Neural crest cell (in vitro differentiated cells): ENCODE results near the gene SLC38A3. TPM values are rescaled to one million over a fixed set of nuclear protein-coding genes. Genes with fewer than 3 reads are reported as not detected.

Experiments used
- DNase-seq: peaks from one replicate; pipeline ENCODE4 v3.0.0; 2021; ENCODE audit warnings: low read depth, mixed read lengths, low spot score
- H3K27ac Mint-ChIP-seq: one replicate; pipeline ENCODE4 v1.8.0; 2021; ENCODE audit warnings: mild to moderate bottlenecking, mixed read lengths; ENCODE audit not compliant: unreplicated experiment
- H3K27me3 Mint-ChIP-seq: 2 replicates; pipeline ENCODE4 v1.8.0; 2021; ENCODE audit warnings: low read depth, mild to moderate bottlenecking, mixed read lengths
- H3K36me3 Mint-ChIP-seq: 2 replicates; pipeline ENCODE4 v1.8.0; 2021; ENCODE audit warnings: low read depth, mild to moderate bottlenecking, mixed read lengths
- H3K4me1 Mint-ChIP-seq: 2 replicates; pipeline ENCODE4 v1.8.0; 2021; ENCODE audit warnings: mixed read lengths
- H3K4me3 Mint-ChIP-seq: one replicate; pipeline ENCODE4 v1.8.0; 2021; ENCODE audit warnings: mild to moderate bottlenecking, mixed read lengths
- H3K9me3 Mint-ChIP-seq: 2 replicates; pipeline ENCODE4 v1.8.0; 2021; ENCODE audit warnings: mixed read lengths
- CTCF ChIP-seq: fragments of 200-600 bp; sonication (generic); conservative IDR thresholded peaks from 2 replicates; pipeline ENCODE4 v1.5.0; 2021; ENCODE audit warnings: antibody characterized with exemption, mild to moderate bottlenecking
- total RNA-seq: library from RNA; stranded (reverse); gene quantifications from 2 replicates; pipeline ENCODE4 v1.2.1, GENCODE V29; 2021

The SLC38A3 gene
- total RNA-seq, 1 donor from 2014 or later, result 2.7 TPM

DNA sequence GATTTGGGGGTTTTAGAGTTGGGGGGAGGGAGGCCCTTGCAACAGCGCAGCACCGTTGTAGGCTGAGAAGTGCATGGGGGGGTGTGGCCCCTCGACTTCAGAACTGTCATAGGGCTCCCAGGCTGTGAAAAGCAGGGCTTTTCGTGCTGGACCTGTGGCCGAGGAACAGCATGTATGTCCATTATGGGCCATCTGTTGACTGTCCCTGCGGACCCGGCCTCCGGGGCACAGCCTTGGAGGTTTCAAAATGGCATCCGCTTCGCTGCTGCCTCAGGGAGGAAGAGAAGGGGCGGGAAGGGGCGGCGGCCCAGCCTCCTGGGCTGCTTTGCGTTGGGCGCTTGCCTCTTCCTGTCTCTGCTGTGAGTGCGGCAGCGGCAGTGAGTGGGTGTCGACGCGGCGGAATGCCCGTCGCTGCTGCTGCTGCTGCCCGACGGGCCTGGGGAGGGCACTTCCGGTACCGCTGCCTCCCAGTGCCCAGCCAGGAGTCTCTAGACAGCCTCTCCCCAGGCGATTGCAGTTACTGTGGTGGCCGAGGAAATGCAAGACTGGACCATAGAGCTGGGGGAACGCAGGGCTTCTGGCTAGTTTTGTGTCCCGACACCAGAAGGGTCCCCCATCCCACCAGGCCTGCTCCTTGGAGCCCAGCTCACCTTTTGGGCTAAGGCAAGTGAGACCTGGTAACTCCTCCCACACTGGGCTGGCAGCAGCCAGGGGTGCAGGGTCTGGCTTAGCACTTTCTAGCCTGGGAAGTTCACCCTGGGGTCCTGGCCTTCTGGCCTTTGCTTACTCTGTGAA is 32.9 kb downstream of the SLC38A3 start:
- no peak for TF ChIP-seq CTCF
- Mint-ChIP-seq H3K27ac (peak overlapping the region; percentile 96), H3K4me1 (peaks cover 74% of the 10 kb centered on the region), H3K9me3 (no peaks in the 10 kb centered on the region), H3K27me3 (peaks cover 3% of the 10 kb centered on the region), H3K36me3 (no peaks in the 10 kb centered on the region), H3K4me3 (peak overlapping the region; percentile 98)
- DNase-seq, result peak; percentile 49

GRCh38 chr3:50238549-50239026 is 33.5 kb downstream of the SLC38A3 start:
- Mint-ChIP-seq H3K4me1 (peaks cover 69% of the 10 kb centered on the region), H3K27me3 (peaks cover 3% of the 10 kb centered on the region), H3K9me3 (no peaks in the 10 kb centered on the region), H3K36me3 (no peaks in the 10 kb centered on the region), H3K4me3 (peak overlapping the region; percentile 98), H3K27ac (peak overlapping the region; percentile 62)
- TF ChIP-seq CTCF, result no peak
- no peak for DNase-seq

DNA sequence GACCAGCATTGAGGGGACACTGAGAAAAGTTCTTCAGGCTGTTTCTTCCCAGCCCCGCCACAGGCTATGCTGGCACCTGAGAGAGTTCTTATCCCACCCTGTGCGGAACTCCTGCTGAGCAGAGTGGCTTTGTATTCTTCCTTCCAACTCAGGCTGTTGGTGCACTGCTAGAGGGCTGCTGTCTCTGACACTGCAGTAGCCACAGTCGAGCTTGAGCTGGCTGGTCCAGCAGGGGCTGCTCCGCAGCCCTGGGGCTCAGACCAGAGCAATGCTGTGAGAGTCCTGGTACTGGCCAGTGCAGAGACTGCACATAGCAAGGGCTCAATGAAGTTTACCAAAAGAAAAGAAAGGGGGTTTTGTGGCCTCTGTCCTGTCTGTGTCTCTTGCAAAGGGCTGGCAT is 34.6 kb downstream of the SLC38A3 start:
- no peaks in the 10 kb centered on the region for H3K36me3 Mint-ChIP-seq
- TF ChIP-seq CTCF, result no peak

DNA sequence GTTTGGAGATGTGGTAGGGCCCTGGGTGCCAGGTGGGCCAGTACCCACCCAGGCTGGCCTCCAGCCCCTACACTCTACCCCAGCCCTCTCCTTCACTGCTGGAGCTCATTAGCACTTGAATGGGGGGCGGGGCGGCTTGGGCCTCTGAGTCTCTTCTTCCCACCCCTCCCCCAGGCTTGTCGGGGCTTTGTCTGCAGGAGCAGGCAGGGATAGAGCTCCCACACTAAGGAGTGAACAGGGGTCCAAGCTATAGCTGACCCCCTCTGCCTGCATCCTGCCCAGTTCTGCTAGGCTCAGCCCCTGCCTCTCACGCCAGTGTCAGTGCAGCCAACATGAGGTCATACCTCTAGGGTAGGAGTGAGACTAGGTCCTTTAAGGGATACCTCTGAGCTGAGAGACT is 36.1 kb downstream of the SLC38A3 start:
- DNase-seq, result peak; percentile 80
- no peaks in the 10 kb centered on the region for H3K36me3 Mint-ChIP-seq
- H3K9me3 Mint-ChIP-seq, result no peaks in the 10 kb centered on the region
- no peaks in the 10 kb centered on the region for H3K27me3 Mint-ChIP-seq
- H3K4me3 Mint-ChIP-seq, result peak overlapping the region; percentile 89
- no peak for TF ChIP-seq CTCF
- peaks cover 81% of the 10 kb centered on the region for H3K4me1 Mint-ChIP-seq
- peak overlapping the region; percentile 98 for H3K27ac Mint-ChIP-seq

More for the DNA sequence above, 34.6 kb downstream of the SLC38A3 start:
- H3K4me1 Mint-ChIP-seq, result peaks cover 75% of the 10 kb centered on the region
- H3K4me3 Mint-ChIP-seq, result peak overlapping the region; percentile 98
- H3K27ac Mint-ChIP-seq, result peak overlapping the region; percentile 84
- no peak for DNase-seq
- peaks cover 3% of the 10 kb centered on the region for H3K27me3 Mint-ChIP-seq
- H3K9me3 Mint-ChIP-seq, result no peaks in the 10 kb centered on the region

DNA sequence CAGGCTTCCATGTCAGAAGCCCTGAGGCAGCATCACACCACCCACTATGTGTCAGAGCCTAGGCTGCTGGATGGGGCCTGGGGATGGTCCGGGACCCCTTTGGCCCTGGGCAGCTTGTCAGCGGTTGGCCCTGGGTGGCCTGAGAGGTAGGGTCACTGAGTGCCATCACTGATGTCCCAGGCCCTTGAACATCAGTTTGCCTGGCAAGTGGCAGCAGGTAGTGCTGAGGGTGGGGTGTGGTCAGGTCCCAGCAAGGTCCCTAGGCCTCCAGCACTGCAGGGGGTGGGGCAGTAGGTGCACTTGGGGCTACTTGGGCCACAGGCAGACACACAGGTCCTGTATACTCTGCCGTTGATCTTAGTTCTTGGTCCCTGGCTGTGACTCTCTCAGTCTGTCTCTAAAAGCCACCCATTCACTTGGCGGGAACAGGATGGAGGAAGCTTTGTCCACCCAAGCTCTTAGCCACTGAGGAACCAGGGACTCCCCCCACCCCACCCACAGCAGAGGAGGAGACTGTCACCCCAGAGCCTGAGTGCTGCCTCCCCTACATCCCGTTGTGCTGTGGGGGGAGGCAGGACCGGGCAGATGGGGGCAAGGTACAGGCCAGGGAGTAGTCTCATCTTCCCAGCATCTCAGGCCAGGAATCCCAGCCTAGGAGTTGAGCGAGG is 36.8 kb downstream of the SLC38A3 start:
- Mint-ChIP-seq H3K4me1 (peaks cover 82% of the 10 kb centered on the region), H3K27ac (peak overlapping the region; percentile 98), H3K36me3 (no peaks in the 10 kb centered on the region), H3K9me3 (no peaks in the 10 kb centered on the region), H3K4me3 (peak overlapping the region; percentile 89), H3K27me3 (no peaks in the 10 kb centered on the region)
- no peak for DNase-seq
- TF ChIP-seq CTCF, result no peak
